Stimulated activated naive CD8-positive, alpha-beta T cell treated with anti-CD3 and anti-CD28 coated beads, Interleukin-15, Interleukin-2, amounts not matched to agents 100 ng/mL and 50 ng/mL, for 24 hours (primary cell): ENCODE measurements around the gene PHRF1.

Source experiments
- H3K27ac Mint-ChIP-seq: one replicate; pipeline ENCODE4 v1.8.0; 2021; ENCODE audit warnings: mild to moderate bottlenecking, mixed read lengths
- H3K27me3 Mint-ChIP-seq: one replicate; pipeline ENCODE4 v1.8.0; 2021; ENCODE audit warnings: mixed read lengths
- H3K36me3 Mint-ChIP-seq: one replicate; pipeline ENCODE4 v1.8.0; 2021; ENCODE audit warnings: low read depth, mixed read lengths
- H3K4me1 Mint-ChIP-seq: one replicate; pipeline ENCODE4 v1.8.0; 2021; ENCODE audit warnings: low read depth, mixed read lengths
- H3K4me3 Mint-ChIP-seq: one replicate; pipeline ENCODE4 v1.8.0; 2021; ENCODE audit warnings: mild to moderate bottlenecking, mixed read lengths
- H3K9me3 Mint-ChIP-seq: one replicate; pipeline ENCODE4 v1.8.0; 2021; ENCODE audit warnings: mixed read lengths

Gene PHRF1

GRCh38 chr11:575996-576768 is at the start of gene PHRF1:
Gene PHRF1, plus strand, starts transcription at chr11:576470. Its CDS starts 5,043 bp downstream, at chr11:581513.
- Mint-ChIP-seq H3K27me3 (peaks cover 12% of the 10 kb centered on the region), H3K4me3 (peak within 1 kb of the TSS; percentile 92), H3K36me3 (peaks cover 13% of the 10 kb centered on the region), H3K9me3 (no peaks in the 10 kb centered on the region), H3K4me1 (peaks cover 48% of the 10 kb centered on the region), H3K27ac (peak within 1 kb of the TSS; percentile 99)

GRCh38 chr11:528166-528814 is 48.0 kb upstream of the PHRF1 start:
- Mint-ChIP-seq H3K4me3 (no peak overlapping the region), H3K27me3 (no peaks in the 10 kb centered on the region), H3K36me3 (peaks cover 8% of the 10 kb centered on the region), H3K9me3 (no peaks in the 10 kb centered on the region), H3K27ac (no peak overlapping the region), H3K4me1 (no peaks in the 10 kb centered on the region)

- H3K9me3 Mint-ChIP-seq, result no peaks in the 10 kb centered on the region
- no peak overlapping the region for H3K4me3 Mint-ChIP-seq
- H3K27ac Mint-ChIP-seq, result no peak overlapping the region
- no peaks in the 10 kb centered on the region for H3K27me3 Mint-ChIP-seq
- peaks cover 8% of the 10 kb centered on the region for H3K36me3 Mint-ChIP-seq
- H3K4me1 Mint-ChIP-seq, result no peaks in the 10 kb centered on the region
Measured at GRCh38 chr11:528815-529727, 47.2 kb upstream of the PHRF1 start.

- H3K4me3 Mint-ChIP-seq, result no peak overlapping the region
- H3K36me3 Mint-ChIP-seq, result peaks cover 8% of the 10 kb centered on the region
- no peak overlapping the region for H3K27ac Mint-ChIP-seq
Measured at GRCh38 chr11:529728-530411, 46.4 kb upstream of the PHRF1 start.

GRCh38 chr11:530960-531831 is 45.1 kb upstream of the PHRF1 start:
- peaks cover 2% of the 10 kb centered on the region for H3K4me1 Mint-ChIP-seq
- no peak overlapping the region for H3K27ac Mint-ChIP-seq
- H3K4me3 Mint-ChIP-seq, result no peak overlapping the region
- H3K27me3 Mint-ChIP-seq, result no peaks in the 10 kb centered on the region
- H3K36me3 Mint-ChIP-seq, result peaks cover 8% of the 10 kb centered on the region
- no peaks in the 10 kb centered on the region for H3K9me3 Mint-ChIP-seq

More at GRCh38 chr11:529728-530411, 46.4 kb upstream of the PHRF1 start:
- H3K27me3 Mint-ChIP-seq, result no peaks in the 10 kb centered on the region
- H3K9me3 Mint-ChIP-seq, result no peaks in the 10 kb centered on the region
- no peaks in the 10 kb centered on the region for H3K4me1 Mint-ChIP-seq

GRCh38 chr11:531919-532526 is 44.2 kb upstream of the PHRF1 start:
- peaks cover 8% of the 10 kb centered on the region for H3K36me3 Mint-ChIP-seq
- H3K27ac Mint-ChIP-seq, result no peak overlapping the region
- no peak overlapping the region for H3K4me3 Mint-ChIP-seq
- no peaks in the 10 kb centered on the region for H3K9me3 Mint-ChIP-seq
- peaks cover 5% of the 10 kb centered on the region for H3K4me1 Mint-ChIP-seq
- no peaks in the 10 kb centered on the region for H3K27me3 Mint-ChIP-seq

- no peak overlapping the region for H3K27ac Mint-ChIP-seq
- H3K9me3 Mint-ChIP-seq, result no peaks in the 10 kb centered on the region
- H3K4me1 Mint-ChIP-seq, result peaks cover 5% of the 10 kb centered on the region
- H3K36me3 Mint-ChIP-seq, result peaks cover 8% of the 10 kb centered on the region
- H3K27me3 Mint-ChIP-seq, result no peaks in the 10 kb centered on the region
- no peak overlapping the region for H3K4me3 Mint-ChIP-seq
Measured at GRCh38 chr11:532527-532985, 43.7 kb upstream of the PHRF1 start.

- no peaks in the 10 kb centered on the region for H3K27me3 Mint-ChIP-seq
- H3K9me3 Mint-ChIP-seq, result no peaks in the 10 kb centered on the region
- H3K36me3 Mint-ChIP-seq, result peaks cover 8% of the 10 kb centered on the region
- no peak overlapping the region for H3K4me3 Mint-ChIP-seq
- H3K27ac Mint-ChIP-seq, result no peak overlapping the region
- H3K4me1 Mint-ChIP-seq, result peaks cover 10% of the 10 kb centered on the region
Measured at GRCh38 chr11:532986-533585, 43.2 kb upstream of the PHRF1 start.

GRCh38 chr11:533586-534395 is 42.5 kb upstream of the PHRF1 start:
- Mint-ChIP-seq H3K9me3 (no peaks in the 10 kb centered on the region), H3K36me3 (peaks cover 8% of the 10 kb centered on the region), H3K27me3 (no peaks in the 10 kb centered on the region), H3K27ac (no peak overlapping the region), H3K4me3 (peak overlapping the region; percentile 76), H3K4me1 (peaks cover 11% of the 10 kb centered on the region)

- H3K4me3 Mint-ChIP-seq, result peak overlapping the region; percentile 76
- no peaks in the 10 kb centered on the region for H3K27me3 Mint-ChIP-seq
- H3K36me3 Mint-ChIP-seq, result peaks cover 8% of the 10 kb centered on the region
- peaks cover 11% of the 10 kb centered on the region for H3K4me1 Mint-ChIP-seq
- no peak overlapping the region for H3K27ac Mint-ChIP-seq
- H3K9me3 Mint-ChIP-seq, result no peaks in the 10 kb centered on the region
Measured at GRCh38 chr11:534396-535209, 41.7 kb upstream of the PHRF1 start.

GRCh38 chr11:535210-535518 is 41.1 kb upstream of the PHRF1 start:
- peaks cover 8% of the 10 kb centered on the region for H3K36me3 Mint-ChIP-seq
- no peak overlapping the region for H3K27ac Mint-ChIP-seq
- no peak overlapping the region for H3K4me3 Mint-ChIP-seq
- peaks cover 11% of the 10 kb centered on the region for H3K4me1 Mint-ChIP-seq
- H3K27me3 Mint-ChIP-seq, result no peaks in the 10 kb centered on the region
- no peaks in the 10 kb centered on the region for H3K9me3 Mint-ChIP-seq
